RWPE2 (cell line): Measurements from ENCODE around the gene DNAL1.

Source experiments
- ATAC-seq: fragments of 200-7000 bp; cut with Tn5 transposase; 3 replicates; pipeline ENCODE4 v1.9.1; 2021; ENCODE audit warnings: low read depth
- DNase-seq: peaks from one replicate; pipeline ENCODE4 v3.0.0-alpha.2; 2020; ENCODE audit warnings: low spot score
- H3K27ac ChIP-seq: fragments of 450-650 bp; 2 replicates; pipeline ENCODE4 v1.5.1; 2017; ENCODE audit warnings: mild to moderate bottlenecking; ENCODE audit not compliant: poor library complexity, severe bottlenecking
- H3K27me3 ChIP-seq: fragments of 250-450 bp; sonication (Bioruptor Pico); 2 replicates; pipeline ENCODE4 v1.5.1; 2021; ENCODE audit warnings: mild to moderate bottlenecking, moderate library complexity; ENCODE audit not compliant: insufficient read depth, poor library complexity, severe bottlenecking
- H3K36me3 ChIP-seq: fragments of 250-450 bp; sonication (Bioruptor Pico); 2 replicates; pipeline ENCODE4 v1.5.1; 2020; ENCODE audit warnings: low read depth, mild to moderate bottlenecking, moderate library complexity
- H3K4me1 ChIP-seq: fragments of 250-450 bp; sonication (Bioruptor Pico); 2 replicates; pipeline ENCODE4 v1.5.1; 2021; ENCODE audit warnings: mild to moderate bottlenecking, moderate library complexity; ENCODE audit not compliant: insufficient read depth, poor library complexity, severe bottlenecking
- H3K4me3 ChIP-seq: fragments of 250-450 bp; sonication (Bioruptor Pico); 2 replicates; pipeline ENCODE4 v1.5.1; 2021; ENCODE audit warnings: mild to moderate bottlenecking, moderate library complexity; ENCODE audit not compliant: severe bottlenecking
- H3K9me3 ChIP-seq: fragments of 250-450 bp; sonication (Bioruptor Pico); 2 replicates; pipeline ENCODE4 v1.5.1; 2021; ENCODE audit warnings: mild to moderate bottlenecking, moderate library complexity; ENCODE audit not compliant: severe bottlenecking
- CTCF ChIP-seq: fragments of 450-650 bp; IDR thresholded peaks from one replicate; pipeline ENCODE4 v1.5.1; 2017; ENCODE audit warnings: mild to moderate bottlenecking, moderate library complexity; ENCODE audit not compliant: poor library complexity, severe bottlenecking

DNAL1 gene

DNA sequence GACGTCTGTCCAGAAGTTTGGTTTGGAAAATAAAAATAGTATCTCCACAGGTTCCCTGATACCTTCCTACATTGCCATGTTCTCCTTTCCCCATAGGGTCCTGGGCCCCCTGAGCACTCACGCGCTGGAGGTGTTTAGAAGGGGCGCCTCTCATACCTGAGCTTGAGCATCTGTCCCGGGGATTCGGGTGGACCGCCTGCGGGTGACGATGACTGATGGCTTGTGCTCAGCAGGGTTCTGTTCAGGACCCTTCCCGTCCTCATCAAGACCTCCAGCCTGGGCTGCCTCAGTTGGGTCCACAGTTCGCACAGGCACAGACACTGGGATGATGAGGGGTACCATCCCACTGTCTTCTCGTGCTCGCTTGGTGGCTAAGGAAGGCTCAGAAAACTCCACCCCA is 92.1 kb downstream of the DNAL1 start:
- Histone ChIP-seq H3K4me1 (peaks cover 16% of the 10 kb centered on the region), H3K9me3 (no peaks in the 10 kb centered on the region), H3K27me3 (no peaks in the 10 kb centered on the region), H3K4me3 (no peak overlapping the region), H3K27ac (no peak overlapping the region), H3K36me3 (peaks cover 78% of the 10 kb centered on the region)
- DNase-seq = no peak
- no peak for TF ChIP-seq CTCF
- no peak for ATAC-seq

GRCh38 chr14:73738518-73739173 is 93.9 kb downstream of the DNAL1 start:
- DNase-seq (no peak), ATAC-seq (no peak)
- peaks cover 34% of the 10 kb centered on the region for H3K4me1 ChIP-seq
- H3K9me3 ChIP-seq = no peaks in the 10 kb centered on the region
- no peak for TF ChIP-seq CTCF
- no peak overlapping the region for H3K27ac ChIP-seq
- peaks cover 63% of the 10 kb centered on the region for H3K36me3 ChIP-seq
- H3K27me3 ChIP-seq = no peaks in the 10 kb centered on the region
- no peak overlapping the region for H3K4me3 ChIP-seq

DNA sequence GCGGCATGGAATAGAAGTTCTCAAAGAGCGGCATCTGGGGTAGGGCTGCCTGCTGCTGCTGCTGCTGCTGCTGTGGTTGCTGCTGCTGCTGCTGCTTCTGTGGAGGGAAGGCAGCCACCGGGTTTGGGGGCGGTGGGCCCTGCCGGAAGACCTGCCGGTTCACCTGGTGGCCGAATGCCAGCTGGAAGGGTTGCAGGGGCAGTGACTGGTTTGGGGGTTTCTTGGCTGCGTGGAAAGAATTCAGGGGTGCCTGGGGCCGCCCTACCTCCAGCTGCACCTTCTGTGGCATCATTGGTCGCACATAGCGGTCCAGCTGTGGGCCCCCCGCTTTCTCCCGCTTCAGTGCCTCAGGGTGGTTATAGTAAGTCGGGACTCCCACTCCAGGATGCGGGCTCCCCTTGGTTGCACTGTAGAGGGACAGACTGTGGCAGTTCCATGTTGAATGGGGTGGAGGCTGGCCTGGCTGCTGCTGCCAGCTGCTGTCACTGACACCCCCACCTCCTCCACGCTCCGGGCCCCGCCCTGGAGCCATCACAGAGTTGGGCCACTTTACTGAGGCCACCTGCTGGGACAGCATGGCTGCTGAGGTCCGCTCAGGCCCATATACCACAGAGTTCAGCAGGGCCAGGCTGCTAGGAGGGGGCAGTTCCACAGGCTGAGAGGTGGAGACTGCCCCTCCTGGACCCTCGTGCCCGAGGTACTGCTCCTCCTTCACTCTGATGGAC is 94.5 kb downstream of the DNAL1 start:
- ATAC-seq = no peak
- H3K27ac ChIP-seq = peak overlapping the region; percentile 99
- no peak for TF ChIP-seq CTCF

GRCh38 chr14:73739899-73740617 is 95.3 kb downstream of the DNAL1 start:
- Histone ChIP-seq H3K4me1 (peaks cover 48% of the 10 kb centered on the region), H3K27ac (peak overlapping the region; percentile 99), H3K27me3 (no peaks in the 10 kb centered on the region), H3K36me3 (peaks cover 48% of the 10 kb centered on the region), H3K4me3 (no peak overlapping the region), H3K9me3 (no peaks in the 10 kb centered on the region)
- DNase-seq (no peak), ATAC-seq (no peak)
- no peak for TF ChIP-seq CTCF

More for the DNA sequence above, 94.5 kb downstream of the DNAL1 start:
- Histone ChIP-seq H3K36me3 (peaks cover 56% of the 10 kb centered on the region), H3K27me3 (no peaks in the 10 kb centered on the region), H3K4me3 (no peak overlapping the region), H3K4me1 (peaks cover 41% of the 10 kb centered on the region), H3K9me3 (no peaks in the 10 kb centered on the region)
- DNase-seq = no peak
